Hepatocyte (in vitro differentiated cells): Measurements from ENCODE around the gene MALAT1. TPM values are rescaled to one million over a fixed set of nuclear protein-coding genes. Genes with fewer than 3 reads are reported as not detected.

Source experiments
- DNase-seq: peaks from one replicate; pipeline ENCODE4 v3.0.0-alpha.2; 2016; ENCODE audit warnings: low spot score
- H2AFZ ChIP-seq: fragments of 200-600 bp; sonication (generic); 2 replicates; pipeline ENCODE4 v1.6.0; 2016; ENCODE audit warnings: antibody characterized with exemption, mild to moderate bottlenecking
- H3K27ac ChIP-seq: fragments of 200-600 bp; sonication (generic); 2 replicates; pipeline ENCODE4 v1.5.1; 2016; ENCODE audit warnings: mild to moderate bottlenecking
- H3K27me3 ChIP-seq: fragments of 200-600 bp; sonication (generic); 2 replicates; pipeline ENCODE4 v1.6.1; 2016
- H3K36me3 ChIP-seq: fragments of 200-600 bp; sonication (generic); replicated peaks from 2 replicates; pipeline ENCODE4 v1.5.1; 2016; ENCODE audit warnings: low read depth; ENCODE audit not compliant: insufficient read depth
- H3K4me1 ChIP-seq: fragments of 200-600 bp; sonication (generic); 2 replicates; pipeline ENCODE4 v1.5.1; 2016; ENCODE audit warnings: mild to moderate bottlenecking, moderate library complexity; ENCODE audit not compliant: insufficient read depth
- H3K4me2 ChIP-seq: fragments of 200-600 bp; sonication (generic); 2 replicates; pipeline ENCODE4 v1.6.0; 2016
- H3K4me3 ChIP-seq: fragments of 200-600 bp; sonication (generic); 2 replicates; pipeline ENCODE4 v1.5.1; 2016; ENCODE audit warnings: mild to moderate bottlenecking
- H3K79me2 ChIP-seq: fragments of 200-600 bp; sonication (generic); 2 replicates; pipeline ENCODE4 v1.6.0; 2017; ENCODE audit warnings: mild to moderate bottlenecking
- H3K9me2 ChIP-seq: fragments of 200-600 bp; sonication (generic); replicated peaks from 2 replicates; pipeline ENCODE4 v1.6.0; 2017; ENCODE audit warnings: mild to moderate bottlenecking; ENCODE audit not compliant: insufficient read depth
- H3K9me3 ChIP-seq: fragments of 200-600 bp; sonication (generic); 2 replicates; pipeline ENCODE4 v1.5.1; 2016; ENCODE audit warnings: low read depth, mild to moderate bottlenecking
- H4K20me1 ChIP-seq: fragments of 200-600 bp; sonication (generic); 2 replicates; pipeline ENCODE4 v1.6.0; 2016; ENCODE audit warnings: mild to moderate bottlenecking; ENCODE audit not compliant: insufficient read depth, poor library complexity, severe bottlenecking
- CTCF ChIP-seq: fragments of 200-600 bp; sonication (generic); IDR thresholded peaks from 2 replicates; pipeline ENCODE4 v1.5.1; 2016; ENCODE audit warnings: antibody characterized with exemption, mild to moderate bottlenecking; ENCODE audit not compliant: poor library complexity
- EZH2 ChIP-seq: fragments of 200-600 bp; sonication (generic); IDR thresholded peaks from 2 replicates; pipeline ENCODE4 v1.6.1; 2016; ENCODE audit warnings: antibody characterized with exemption, mild to moderate bottlenecking, borderline replicate concordance
- EZH2phosphoT487 ChIP-seq: fragments of 200-600 bp; sonication (generic); IDR thresholded peaks from one replicate; pipeline ENCODE4 v1.6.1; 2018; ENCODE audit warnings: antibody characterized with exemption, mild to moderate bottlenecking, low read depth, moderate library complexity; ENCODE audit not compliant: unreplicated experiment, severe bottlenecking
- WGBS: methylation state at CpG from one replicate; pipeline ENCODE4 v1.1.6; 2016; ENCODE audit warnings: low lambda C conversion rate; ENCODE audit errors: missing lambda C conversion rate; 5-methylcytosine and 5-hydroxymethylcytosine counted together
- polyA plus RNA-seq: library from polyadenylated mRNA; unstranded; fragments of >200 nt; fragmentation: Nextera tagmentation; extraction: Ambion mirVana; gene quantifications from 2 replicates; pipeline ENCODE4 v1.2.1, GENCODE V29; 2016
- total RNA-seq: library from RNA; depleted of rRNA; stranded (reverse); fragments of >200 nt; gene quantifications from 2 replicates; pipeline ENCODE4 v1.2.3, GENCODE V29; 2014

MALAT1 gene
- total and polyA plus RNA-seq, 2 experiments from 2014 or later = 8,000 to 16,690 TPM

- H4K20me1 ChIP-seq = peaks cover 80% of the 10 kb centered on the region
- 0% methylated on average over 3 of the region's 3 CpGs for WGBS
These were observed 4.6 kb downstream of the MALAT1 start for GRCh38 chr11:65503368-65503948.

GRCh38 chr11:65503949-65504673, 5.3 kb downstream of the MALAT1 start:
- Histone ChIP-seq H3K27ac (peak overlapping the region; percentile 99), H2AFZ (no peak overlapping the region), H3K4me1 (no peaks in the 10 kb centered on the region), H3K79me2 (peaks cover 75% of the 10 kb centered on the region), H3K4me3 (peak overlapping the region; percentile 74), H3K36me3 (peaks cover 30% of the 10 kb centered on the region), H3K27me3 (no peaks in the 10 kb centered on the region), H4K20me1 (peaks cover 79% of the 10 kb centered on the region), H3K9me3 (no peaks in the 10 kb centered on the region), H3K9me2 (no peaks in the 10 kb centered on the region), H3K4me2 (peak overlapping the region; percentile 87)
- WGBS = 5% methylated on average over 3 of the region's 3 CpGs
- no peak for TF ChIP-seq EZH2phosphoT487
- no peak for TF ChIP-seq CTCF
- no peak for TF ChIP-seq EZH2
- peak; percentile 61 for DNase-seq

More at GRCh38 chr11:65503368-65503948, 4.6 kb downstream of the MALAT1 start:
- Histone ChIP-seq H3K4me2 (peak overlapping the region; percentile 87), H3K9me2 (no peaks in the 10 kb centered on the region), H3K27me3 (no peaks in the 10 kb centered on the region), H3K4me1 (no peaks in the 10 kb centered on the region), H3K36me3 (peaks cover 30% of the 10 kb centered on the region), H3K27ac (peak overlapping the region; percentile 99), H3K9me3 (no peaks in the 10 kb centered on the region), H3K79me2 (peaks cover 79% of the 10 kb centered on the region), H2AFZ (no peak overlapping the region), H3K4me3 (peak overlapping the region; percentile 74)
- DNase-seq = no peak
- no peak for TF ChIP-seq CTCF
- no peak for TF ChIP-seq EZH2
- TF ChIP-seq EZH2phosphoT487 = peak; percentile 31

GRCh38 chr11:65504674-65505465, 6.0 kb downstream of the MALAT1 start:
- Histone ChIP-seq H3K27me3 (no peaks in the 10 kb centered on the region), H3K9me3 (no peaks in the 10 kb centered on the region), H3K9me2 (no peaks in the 10 kb centered on the region), H3K36me3 (peaks cover 30% of the 10 kb centered on the region), H3K4me1 (no peaks in the 10 kb centered on the region), H2AFZ (no peak overlapping the region), H3K4me3 (peak overlapping the region; percentile 74), H3K4me2 (peak overlapping the region; percentile 87), H4K20me1 (peaks cover 71% of the 10 kb centered on the region), H3K79me2 (peaks cover 75% of the 10 kb centered on the region), H3K27ac (peak overlapping the region; percentile 99)
- peak; percentile 33 for TF ChIP-seq EZH2phosphoT487
- no peak for TF ChIP-seq CTCF
- TF ChIP-seq EZH2 = no peak
- WGBS = 12% methylated on average over 8 of the region's 8 CpGs
- DNase-seq = no peak
